ENCODE data around the gene PIH1D1. TPM values are rescaled to one million over a fixed set of nuclear protein-coding genes. Genes with fewer than 3 reads are reported as not detected.

PIH1D1 gene
- total RNA-seq, 1 experiment from 2014 or later: 166 TPM

GRCh38 chr19:49425178-49425577 is 26.4 kb downstream of the PIH1D1 start, which contains the start of gene GFY:
GFY (plus strand) TSS chr19:49425388; CDS start chr19:49426431, 1,043 bp downstream.
- Histone ChIP-seq H3K4me2 (ENCODE audit: insufficient read depth, insufficient read length, low read length) (peak within 1 kb of the TSS; percentile 7), H4K20me1 (ENCODE audit: control insufficient read depth, insufficient read depth, insufficient read length) (no peaks in the 10 kb centered on the region), H3K18ac (ENCODE audit: insufficient read length, low read depth, low read length) (no peak within 1 kb of the TSS), H3K79me2 (ENCODE audit: insufficient read depth, low read length) (no peaks in the 10 kb centered on the region), H3K23ac (ENCODE audit: insufficient read length, low read depth, low read length) (no peak within 1 kb of the TSS), H3K23me2 (ENCODE audit: insufficient read length, low read depth, low read length, poor library complexity, severe bottlenecking) (peaks cover 22% of the 10 kb centered on the region), H2AFZ (ENCODE audit: low read length) (no peak within 1 kb of the TSS), H3K9ac (ENCODE audit: extremely low read depth, insufficient read length, low read length) (no peak within 1 kb of the TSS), H3T11ph (ENCODE audit: low read length) (no peak within 1 kb of the TSS), H2BK20ac (ENCODE audit: low read depth, low read length, poor library complexity, severe bottlenecking) (no peak within 1 kb of the TSS), H2AK5ac (ENCODE audit: insufficient read length, low read length) (no peak within 1 kb of the TSS), H2BK15ac (ENCODE audit: low read depth, low read length) (no peak within 1 kb of the TSS), H3K56ac (ENCODE audit: insufficient read length, low read depth, low read length) (no peak within 1 kb of the TSS), H2BK120ac (ENCODE audit: low read depth, low read length, poor library complexity, severe bottlenecking) (no peak within 1 kb of the TSS), H3K27ac (ENCODE audit: insufficient read length, low read depth, low read length) (no peak within 1 kb of the TSS), H4K5ac (ENCODE audit: insufficient read length, low read depth, low read length) (no peak within 1 kb of the TSS), H2BK12ac (ENCODE audit: insufficient read length, low read depth, low read length) (no peak within 1 kb of the TSS), H4K91ac (ENCODE audit: insufficient read length, low read depth, low read length) (no peak within 1 kb of the TSS), H2BK5ac (ENCODE audit: insufficient read length, low read length) (no peak within 1 kb of the TSS), H3K27me3 (ENCODE audit: insufficient read depth, low read length) (peaks cover 32% of the 10 kb centered on the region; the same call in 1 of the 2 replicates), H3K14ac (ENCODE audit: insufficient read depth, low read length) (no peak within 1 kb of the TSS), H3K9me3 (ENCODE audit: control insufficient read depth, low read depth, low read length) (no peaks in the 10 kb centered on the region), H3K4ac (ENCODE audit: low read depth, low read length) (no peak within 1 kb of the TSS), H3K4me1 (ENCODE audit: insufficient read depth, low read length) (peaks cover 2% of the 10 kb centered on the region), H3K79me1 (ENCODE audit: insufficient read depth, low read depth, low read length, poor library complexity, severe bottlenecking) (no peaks in the 10 kb centered on the region), H4K8ac (replicated peaks; ENCODE audit: insufficient read length, low read depth, low read length) (no peak within 1 kb of the TSS)
- Mint-ChIP-seq H3K4me3 (peak within 1 kb of the TSS; percentile 54 to 75), H3K9me3 (peaks cover 0 to 9% of the 10 kb centered on the region in 2 experiments; a peak in 2 of 5 replicates), H3K27me3 (ENCODE audit: low read depth) (peaks cover 83% of the 10 kb centered on the region), H3K27ac (no peak within 1 kb of the TSS; a peak in 1 of 7 replicates), H3K36me3 (ENCODE audit: insufficient read depth in 1 of 3, low read depth in 3 of 3) (no peaks in the 10 kb centered on the region; a peak in 2 of 7 replicates), H3K4me1 (peaks cover 60 to 77% of the 10 kb centered on the region in 2 experiments)
- no CpG with 5 or more reads among the region's 7 CpGs for WGBS (ENCODE audit: extremely low coverage, insufficient read length, low lambda C conversion rate)
- TF ChIP-seq, protein P1, sequence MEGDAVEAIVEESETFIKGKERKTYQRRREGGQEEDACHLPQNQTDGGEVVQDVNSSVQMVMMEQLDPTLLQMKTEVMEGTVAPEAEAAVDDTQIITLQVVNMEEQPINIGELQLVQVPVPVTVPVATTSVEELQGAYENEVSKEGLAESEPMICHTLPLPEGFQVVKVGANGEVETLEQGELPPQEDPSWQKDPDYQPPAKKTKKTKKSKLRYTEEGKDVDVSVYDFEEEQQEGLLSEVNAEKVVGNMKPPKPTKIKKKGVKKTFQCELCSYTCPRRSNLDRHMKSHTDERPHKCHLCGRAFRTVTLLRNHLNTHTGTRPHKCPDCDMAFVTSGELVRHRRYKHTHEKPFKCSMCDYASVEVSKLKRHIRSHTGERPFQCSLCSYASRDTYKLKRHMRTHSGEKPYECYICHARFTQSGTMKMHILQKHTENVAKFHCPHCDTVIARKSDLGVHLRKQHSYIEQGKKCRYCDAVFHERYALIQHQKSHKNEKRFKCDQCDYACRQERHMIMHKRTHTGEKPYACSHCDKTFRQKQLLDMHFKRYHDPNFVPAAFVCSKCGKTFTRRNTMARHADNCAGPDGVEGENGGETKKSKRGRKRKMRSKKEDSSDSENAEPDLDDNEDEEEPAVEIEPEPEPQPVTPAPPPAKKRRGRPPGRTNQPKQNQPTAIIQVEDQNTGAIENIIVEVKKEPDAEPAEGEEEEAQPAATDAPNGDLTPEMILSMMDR (conservative IDR thresholded peaks at IDR 0.05): no peak
- no peak for DNase-seq

Data from H9 (cell line).